Suppressor macrophage treated with lipopolysaccharide for 4 hours (primary cell): ENCODE results near the gene USP3.

Source experiments
- DNase-seq: peaks from one replicate; pipeline ENCODE4 v3.0.0-alpha.2; 2020

Gene USP3

GRCh38 chr15:63499175-63499549 lies 5.2 kb upstream of the USP3 start:
- no peak for DNase-seq

DNA sequence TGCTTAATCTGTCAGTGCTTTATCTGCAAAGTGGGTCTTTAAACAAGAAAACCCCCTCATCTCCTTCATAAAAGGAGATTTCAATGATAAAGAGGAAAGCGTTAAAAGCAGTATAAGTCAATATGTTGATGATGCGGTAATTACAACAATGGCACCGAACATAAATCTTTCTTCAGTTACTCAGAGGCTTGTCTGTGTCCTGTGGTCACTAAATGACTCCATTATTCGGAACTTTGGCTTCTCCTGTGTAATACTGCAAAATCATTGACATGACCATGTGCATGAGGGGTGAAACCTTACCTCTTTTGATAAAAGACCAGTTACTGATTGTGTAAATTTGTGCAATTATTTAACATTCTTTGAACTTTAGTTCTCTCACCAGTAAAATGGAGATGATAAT lies 4.8 kb upstream of the USP3 start:
- no peak for DNase-seq

DNA sequence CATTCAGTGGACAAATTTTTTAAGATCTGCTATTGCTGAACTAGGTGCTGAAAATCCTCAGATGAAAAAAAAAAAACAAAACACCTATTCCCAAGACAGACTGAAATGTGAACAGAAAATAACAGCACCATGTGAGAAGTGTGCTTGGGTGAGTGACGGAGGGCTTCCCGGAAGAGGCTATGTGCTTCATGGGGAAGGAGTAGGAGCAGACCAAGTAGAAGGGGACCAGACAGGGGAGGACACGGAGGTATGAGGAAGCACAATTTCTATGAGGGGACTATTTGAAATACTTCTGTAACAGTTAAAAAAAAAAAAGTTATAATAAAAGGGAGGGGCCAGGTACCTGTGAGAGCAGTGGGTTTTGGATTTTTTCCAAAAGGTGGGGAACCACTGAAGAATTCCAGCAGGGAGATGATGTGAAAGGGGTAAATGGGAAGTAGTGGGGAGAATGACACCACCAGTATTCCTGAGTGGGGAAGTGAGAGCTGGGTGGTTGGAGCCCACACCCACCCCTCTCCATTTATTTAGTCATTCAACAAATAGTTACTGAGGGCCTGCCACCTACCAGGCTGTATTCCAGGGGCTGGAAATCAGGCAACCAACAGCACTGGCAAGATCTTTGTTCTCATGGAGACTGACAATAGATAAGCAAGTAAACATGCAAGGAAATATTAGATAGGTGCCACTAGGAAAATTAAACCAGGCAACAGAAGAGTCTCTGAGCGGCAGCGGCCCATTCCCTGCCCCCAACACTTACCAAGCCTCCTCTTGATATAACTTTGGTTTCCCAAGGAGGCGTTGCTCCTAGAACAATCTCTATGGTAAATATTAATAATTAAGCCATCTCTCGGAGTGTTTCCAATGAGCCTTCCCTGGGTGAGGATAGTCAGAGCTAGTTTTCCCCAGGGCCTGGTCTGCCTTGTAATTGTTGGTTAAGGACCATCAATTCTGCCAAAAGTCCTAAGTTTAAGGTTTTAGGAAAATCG lies 3.8 kb upstream of the USP3 start:
- peak; percentile 72 for DNase-seq

- DNase-seq, result peak; percentile 91
Measured at GRCh38 chr15:63501256-63502089, 2.9 kb upstream of the USP3 start.

- peak; percentile 83 for DNase-seq
Measured at GRCh38 chr15:63502137-63502766, 2.1 kb upstream of the USP3 start.

- DNase-seq, result peak; percentile 98
Measured at GRCh38 chr15:63502843-63503738, 1.3 kb upstream of the USP3 start.

GRCh38 chr15:63503739-63504246 lies 600 bp upstream of the USP3 start:
- peak; percentile 77 for DNase-seq

GRCh38 chr15:63504979-63505841 lies 817 bp downstream of the USP3 start:
- DNase-seq, result peak; percentile 74

- no peak for DNase-seq
Measured at GRCh38 chr15:63505842-63506222, 1.4 kb downstream of the USP3 start.

DNA sequence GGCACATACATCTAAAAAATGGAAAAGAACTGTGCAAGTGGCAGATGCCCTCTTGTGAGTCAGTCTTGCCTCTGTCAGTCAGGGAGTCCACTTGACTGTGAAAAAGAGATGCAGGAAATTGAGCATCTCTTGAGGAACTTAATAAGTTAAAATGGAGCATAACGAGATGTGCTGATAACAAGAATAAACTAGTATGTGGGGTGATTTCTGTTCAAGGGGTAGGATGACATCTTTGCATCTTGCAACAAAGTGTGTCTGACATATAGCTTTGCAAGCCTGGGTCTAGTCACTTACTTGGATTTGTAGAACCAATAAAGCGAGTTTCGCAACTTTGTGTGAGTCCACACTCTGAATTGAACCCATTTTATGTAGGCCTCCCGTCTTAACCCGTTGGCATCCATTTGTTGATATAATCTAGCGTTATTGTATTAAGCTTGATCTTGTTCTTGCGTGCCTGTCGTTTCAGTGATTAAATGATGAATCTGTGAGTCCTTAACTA lies 2.2 kb downstream of the USP3 start:
- DNase-seq, result peak; percentile 61

DNA sequence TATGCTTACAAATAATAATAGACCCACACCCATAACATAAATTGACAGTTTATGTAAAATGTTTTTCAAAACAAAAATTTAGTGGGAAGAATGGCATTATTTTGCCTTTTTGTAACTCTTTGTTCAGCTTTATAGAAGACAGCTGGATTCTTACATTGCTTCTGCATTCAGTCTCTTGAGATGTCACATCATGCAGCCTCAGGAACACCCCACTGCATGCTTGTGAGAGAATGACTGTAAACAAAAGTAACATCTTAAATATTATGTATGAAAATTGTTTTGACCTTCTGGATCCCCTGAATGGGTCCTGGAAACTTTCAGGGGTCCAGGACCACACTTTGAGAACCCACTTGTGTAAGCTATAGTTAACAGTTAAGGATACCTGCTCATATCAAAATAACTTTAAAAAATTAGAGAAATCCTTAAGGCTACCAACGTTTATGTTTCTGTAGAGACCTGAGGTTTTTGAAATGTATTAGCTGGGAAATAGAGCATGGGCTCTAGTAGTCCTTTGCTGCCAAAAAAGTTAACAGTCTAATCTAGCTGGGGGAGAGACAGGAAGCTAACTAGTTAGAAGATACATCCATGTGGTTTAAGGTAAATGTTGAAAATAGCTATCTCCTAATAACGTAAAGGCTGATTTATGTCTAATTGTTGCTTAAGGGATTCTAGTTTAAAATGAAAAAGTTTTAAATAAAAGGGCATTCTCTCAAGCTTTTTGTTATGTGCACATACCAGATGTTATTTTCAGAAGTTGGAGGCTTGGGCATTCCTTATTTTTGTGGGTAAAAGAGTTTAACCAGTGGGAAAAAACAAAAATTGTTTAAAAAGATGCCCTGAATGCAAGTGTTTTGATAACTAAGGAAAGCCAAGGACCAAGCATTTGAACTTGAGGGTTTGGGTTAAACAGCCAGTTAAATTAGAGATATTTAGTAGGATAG lies 3.8 kb downstream of the USP3 start:
- DNase-seq, result no peak

GRCh38 chr15:63509056-63509954 lies 4.9 kb downstream of the USP3 start:
- DNase-seq, result no peak

DNA sequence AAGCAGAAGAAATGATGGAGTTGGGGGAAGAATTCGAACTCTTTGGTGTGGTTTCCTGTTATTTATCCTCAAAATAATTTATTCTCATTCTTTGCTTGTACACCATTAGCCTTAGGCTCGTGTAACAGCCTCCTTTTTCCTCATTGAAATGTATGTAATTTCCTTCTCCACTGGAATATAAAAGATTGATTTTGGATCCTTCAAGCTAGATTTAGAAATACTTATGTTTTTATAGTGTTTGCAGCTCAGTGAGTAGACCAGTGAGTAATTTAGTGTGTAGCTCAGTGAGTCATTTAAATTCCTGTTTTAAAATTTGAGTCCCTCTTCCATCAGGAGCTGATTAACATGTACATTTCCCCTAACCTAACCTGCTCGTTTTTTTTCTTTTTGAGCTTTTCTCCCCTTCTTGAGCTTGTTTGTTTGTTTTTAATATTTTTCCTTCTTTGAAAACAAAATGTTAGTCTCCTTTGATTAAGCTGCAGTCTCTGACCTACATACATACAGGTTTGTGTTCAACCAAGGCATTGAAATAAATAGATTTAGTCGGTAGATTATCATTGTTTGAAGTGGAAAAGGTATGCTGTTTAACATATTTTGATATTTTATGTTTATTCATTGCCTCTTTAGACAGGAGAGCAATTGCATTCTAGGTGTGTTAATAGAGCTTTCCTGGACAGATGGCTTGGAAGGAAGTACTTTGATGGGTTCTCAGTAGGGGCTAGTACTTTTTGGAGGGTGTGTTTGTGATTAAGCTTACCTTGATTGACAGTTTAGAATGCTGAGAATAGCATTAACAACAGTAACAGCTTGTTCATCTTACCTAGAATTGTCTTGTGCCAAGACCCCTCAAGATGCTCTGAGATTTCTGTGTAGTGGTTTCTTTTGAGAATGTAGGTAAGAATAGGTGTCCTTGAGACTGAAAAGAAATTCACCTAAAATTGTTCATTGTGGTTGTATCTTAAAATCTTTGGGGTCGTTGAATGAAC lies 5.9 kb downstream of the USP3 start:
- DNase-seq, result no peak

GRCh38 chr15:63512148-63512547 lies 7.8 kb downstream of the USP3 start:
- DNase-seq, result no peak

DNA sequence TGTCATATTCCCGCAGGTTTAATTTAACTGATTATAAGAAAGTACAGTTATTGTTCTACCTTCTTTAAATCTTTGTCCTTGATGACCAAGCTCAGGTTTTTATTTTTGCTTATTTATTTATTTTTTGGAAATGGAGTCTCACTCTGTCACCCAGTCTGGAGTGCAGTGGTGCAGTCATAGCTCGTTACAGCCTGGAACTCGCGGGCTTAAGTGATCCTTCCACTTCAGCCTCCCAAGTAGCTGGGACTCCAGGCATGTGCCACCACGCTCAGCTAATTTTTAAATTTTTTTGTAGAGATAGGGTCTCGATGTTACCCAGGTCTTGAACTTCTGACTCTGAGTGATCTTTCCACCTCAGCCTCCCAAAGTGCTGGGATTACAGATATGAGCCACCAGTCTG lies 8.9 kb downstream of the USP3 start:
- DNase-seq, result no peak

- DNase-seq, result no peak
Measured at GRCh38 chr15:63513728-63514127, 9.3 kb downstream of the USP3 start.

DNA sequence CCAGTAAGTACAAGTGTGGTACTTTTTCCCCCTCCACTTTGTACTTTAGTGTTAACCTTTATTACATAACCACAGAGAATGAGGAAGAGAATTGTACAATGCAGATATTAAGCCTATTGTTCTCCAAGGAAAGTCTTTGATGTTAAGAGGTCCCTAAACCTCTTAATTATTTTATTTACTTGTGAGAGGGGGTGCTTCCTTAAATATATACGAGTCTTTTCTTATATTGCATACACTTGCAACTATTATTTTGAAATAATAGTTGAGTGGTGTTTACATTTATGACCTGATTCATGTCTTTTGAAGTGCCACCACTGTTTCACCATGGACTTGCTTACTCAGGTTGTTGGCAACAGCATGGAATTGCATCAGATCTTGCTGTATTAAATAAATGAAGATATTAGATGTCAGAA lies 10.1 kb downstream of the USP3 start:
- DNase-seq, result peak; percentile 80
